WTC11 (cell line): ENCODE measurements around the gene LCE6A. TPM values are rescaled to one million over a fixed set of nuclear protein-coding genes. Genes with fewer than 3 reads are reported as not detected.

Source experiments
- ATF3 ChIP-seq: sonication (generic); formaldehyde crosslinking; conservative IDR thresholded peaks from 2 replicates; pipeline ENCODE4 v1.8.1; 2022; ENCODE audit warnings: mild to moderate bottlenecking, missing genetic modification reagents
- ETV6 ChIP-seq: sonication (generic); formaldehyde crosslinking; IDR thresholded peaks from 2 replicates; pipeline ENCODE4 v1.8.1; 2022; ENCODE audit warnings: mild to moderate bottlenecking, missing genetic modification reagents
- GRHL2 ChIP-seq: fragments of 250-450 bp; sonication (Bioruptor Pico); IDR thresholded peaks from 2 replicates; pipeline ENCODE4 v1.8.0; 2022; ENCODE audit warnings: mild to moderate bottlenecking, moderate library complexity; ENCODE audit not compliant: insufficient replicate concordance, severe bottlenecking
- IRF2 ChIP-seq: sonication (generic); formaldehyde crosslinking; IDR thresholded peaks from 2 replicates; pipeline ENCODE4 v1.8.0; 2022; ENCODE audit warnings: low read depth, missing genetic modification reagents, borderline replicate concordance
- MYBL2 ChIP-seq: sonication (generic); formaldehyde crosslinking; IDR thresholded peaks from 2 replicates; pipeline ENCODE4 v1.8.1; 2023; ENCODE audit warnings: mild to moderate bottlenecking, moderate library complexity, missing genetic modification reagents
- NFE2L1 ChIP-seq: sonication (generic); formaldehyde crosslinking; IDR thresholded peaks from 2 replicates; pipeline ENCODE4 v1.8.1; 2023; ENCODE audit warnings: missing genetic modification reagents
- RORB ChIP-seq: fragments of 250-450 bp; sonication (Bioruptor Pico); IDR thresholded peaks from 2 replicates; pipeline ENCODE4 v1.9.0; 2021; ENCODE audit warnings: mild to moderate bottlenecking
- SP1 ChIP-seq: sonication (generic); formaldehyde crosslinking; conservative IDR thresholded peaks from 2 replicates; pipeline ENCODE4 v1.8.1; 2022; ENCODE audit warnings: missing genetic modification reagents
- total RNA-seq: library from RNA; stranded (reverse); gene quantifications from 3 replicates; pipeline ENCODE4 v1.2.3, GENCODE V29; 2021
- TF ChIP-seq, protein P1 (sequence below): sonication (generic); formaldehyde crosslinking; IDR thresholded peaks from 2 replicates; pipeline ENCODE4 v1.8.0; 2023; ENCODE audit warnings: mild to moderate bottlenecking, missing genetic modification reagents
- TF ChIP-seq, protein P2 (sequence below): fragments of 250-450 bp; sonication (Bioruptor Pico); IDR thresholded peaks from 2 replicates; pipeline ENCODE4 v1.9.0; 2021; ENCODE audit warnings: mild to moderate bottlenecking, borderline replicate concordance
- TF ChIP-seq, protein P3 (sequence below): sonication (generic); formaldehyde crosslinking; IDR thresholded peaks from 2 replicates; pipeline ENCODE4 v1.8.0; 2022; ENCODE audit warnings: missing genetic modification reagents
- TF ChIP-seq, protein P4 (sequence below): sonication (generic); formaldehyde crosslinking; IDR thresholded peaks from 2 replicates; pipeline ENCODE4 v1.8.1; 2023; ENCODE audit warnings: mild to moderate bottlenecking, missing genetic modification reagents
- TF ChIP-seq, protein P5 (sequence below): fragments of 250-450 bp; sonication (Bioruptor Pico); IDR thresholded peaks from 2 replicates; pipeline ENCODE4 v1.9.0; 2021; ENCODE audit warnings: mild to moderate bottlenecking
- TF ChIP-seq, protein P6 (sequence below): sonication (generic); formaldehyde crosslinking; IDR thresholded peaks from 2 replicates; pipeline ENCODE4 v1.8.0; 2022; ENCODE audit warnings: mild to moderate bottlenecking, missing genetic modification reagents

Gene LCE6A
- total RNA-seq, 1 experiment from 2014 or later = not detected

- TF ChIP-seq, protein P1, sequence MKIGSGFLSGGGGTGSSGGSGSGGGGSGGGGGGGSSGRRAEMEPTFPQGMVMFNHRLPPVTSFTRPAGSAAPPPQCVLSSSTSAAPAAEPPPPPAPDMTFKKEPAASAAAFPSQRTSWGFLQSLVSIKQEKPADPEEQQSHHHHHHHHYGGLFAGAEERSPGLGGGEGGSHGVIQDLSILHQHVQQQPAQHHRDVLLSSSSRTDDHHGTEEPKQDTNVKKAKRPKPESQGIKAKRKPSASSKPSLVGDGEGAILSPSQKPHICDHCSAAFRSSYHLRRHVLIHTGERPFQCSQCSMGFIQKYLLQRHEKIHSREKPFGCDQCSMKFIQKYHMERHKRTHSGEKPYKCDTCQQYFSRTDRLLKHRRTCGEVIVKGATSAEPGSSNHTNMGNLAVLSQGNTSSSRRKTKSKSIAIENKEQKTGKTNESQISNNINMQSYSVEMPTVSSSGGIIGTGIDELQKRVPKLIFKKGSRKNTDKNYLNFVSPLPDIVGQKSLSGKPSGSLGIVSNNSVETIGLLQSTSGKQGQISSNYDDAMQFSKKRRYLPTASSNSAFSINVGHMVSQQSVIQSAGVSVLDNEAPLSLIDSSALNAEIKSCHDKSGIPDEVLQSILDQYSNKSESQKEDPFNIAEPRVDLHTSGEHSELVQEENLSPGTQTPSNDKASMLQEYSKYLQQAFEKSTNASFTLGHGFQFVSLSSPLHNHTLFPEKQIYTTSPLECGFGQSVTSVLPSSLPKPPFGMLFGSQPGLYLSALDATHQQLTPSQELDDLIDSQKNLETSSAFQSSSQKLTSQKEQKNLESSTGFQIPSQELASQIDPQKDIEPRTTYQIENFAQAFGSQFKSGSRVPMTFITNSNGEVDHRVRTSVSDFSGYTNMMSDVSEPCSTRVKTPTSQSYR = no peak
- TF ChIP-seq IRF2 (CRISPR knock-in tag) = no peak
- TF ChIP-seq ATF3 = no peak
- TF ChIP-seq, protein P2, sequence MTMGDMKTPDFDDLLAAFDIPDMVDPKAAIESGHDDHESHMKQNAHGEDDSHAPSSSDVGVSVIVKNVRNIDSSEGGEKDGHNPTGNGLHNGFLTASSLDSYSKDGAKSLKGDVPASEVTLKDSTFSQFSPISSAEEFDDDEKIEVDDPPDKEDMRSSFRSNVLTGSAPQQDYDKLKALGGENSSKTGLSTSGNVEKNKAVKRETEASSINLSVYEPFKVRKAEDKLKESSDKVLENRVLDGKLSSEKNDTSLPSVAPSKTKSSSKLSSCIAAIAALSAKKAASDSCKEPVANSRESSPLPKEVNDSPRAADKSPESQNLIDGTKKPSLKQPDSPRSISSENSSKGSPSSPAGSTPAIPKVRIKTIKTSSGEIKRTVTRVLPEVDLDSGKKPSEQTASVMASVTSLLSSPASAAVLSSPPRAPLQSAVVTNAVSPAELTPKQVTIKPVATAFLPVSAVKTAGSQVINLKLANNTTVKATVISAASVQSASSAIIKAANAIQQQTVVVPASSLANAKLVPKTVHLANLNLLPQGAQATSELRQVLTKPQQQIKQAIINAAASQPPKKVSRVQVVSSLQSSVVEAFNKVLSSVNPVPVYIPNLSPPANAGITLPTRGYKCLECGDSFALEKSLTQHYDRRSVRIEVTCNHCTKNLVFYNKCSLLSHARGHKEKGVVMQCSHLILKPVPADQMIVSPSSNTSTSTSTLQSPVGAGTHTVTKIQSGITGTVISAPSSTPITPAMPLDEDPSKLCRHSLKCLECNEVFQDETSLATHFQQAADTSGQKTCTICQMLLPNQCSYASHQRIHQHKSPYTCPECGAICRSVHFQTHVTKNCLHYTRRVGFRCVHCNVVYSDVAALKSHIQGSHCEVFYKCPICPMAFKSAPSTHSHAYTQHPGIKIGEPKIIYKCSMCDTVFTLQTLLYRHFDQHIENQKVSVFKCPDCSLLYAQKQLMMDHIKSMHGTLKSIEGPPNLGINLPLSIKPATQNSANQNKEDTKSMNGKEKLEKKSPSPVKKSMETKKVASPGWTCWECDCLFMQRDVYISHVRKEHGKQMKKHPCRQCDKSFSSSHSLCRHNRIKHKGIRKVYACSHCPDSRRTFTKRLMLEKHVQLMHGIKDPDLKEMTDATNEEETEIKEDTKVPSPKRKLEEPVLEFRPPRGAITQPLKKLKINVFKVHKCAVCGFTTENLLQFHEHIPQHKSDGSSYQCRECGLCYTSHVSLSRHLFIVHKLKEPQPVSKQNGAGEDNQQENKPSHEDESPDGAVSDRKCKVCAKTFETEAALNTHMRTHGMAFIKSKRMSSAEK (CRISPR knock-in tag) = no peak
- TF ChIP-seq RORB (CRISPR knock-in tag) = no peak
- 0 out of 2 replicates have a peak, but pooled peaks have one; percentile 22 for TF ChIP-seq SP1 (CRISPR knock-in tag)
- TF ChIP-seq MYBL2 = no peak
- TF ChIP-seq GRHL2 (CRISPR knock-in tag) = no peak
- TF ChIP-seq, protein P3, sequence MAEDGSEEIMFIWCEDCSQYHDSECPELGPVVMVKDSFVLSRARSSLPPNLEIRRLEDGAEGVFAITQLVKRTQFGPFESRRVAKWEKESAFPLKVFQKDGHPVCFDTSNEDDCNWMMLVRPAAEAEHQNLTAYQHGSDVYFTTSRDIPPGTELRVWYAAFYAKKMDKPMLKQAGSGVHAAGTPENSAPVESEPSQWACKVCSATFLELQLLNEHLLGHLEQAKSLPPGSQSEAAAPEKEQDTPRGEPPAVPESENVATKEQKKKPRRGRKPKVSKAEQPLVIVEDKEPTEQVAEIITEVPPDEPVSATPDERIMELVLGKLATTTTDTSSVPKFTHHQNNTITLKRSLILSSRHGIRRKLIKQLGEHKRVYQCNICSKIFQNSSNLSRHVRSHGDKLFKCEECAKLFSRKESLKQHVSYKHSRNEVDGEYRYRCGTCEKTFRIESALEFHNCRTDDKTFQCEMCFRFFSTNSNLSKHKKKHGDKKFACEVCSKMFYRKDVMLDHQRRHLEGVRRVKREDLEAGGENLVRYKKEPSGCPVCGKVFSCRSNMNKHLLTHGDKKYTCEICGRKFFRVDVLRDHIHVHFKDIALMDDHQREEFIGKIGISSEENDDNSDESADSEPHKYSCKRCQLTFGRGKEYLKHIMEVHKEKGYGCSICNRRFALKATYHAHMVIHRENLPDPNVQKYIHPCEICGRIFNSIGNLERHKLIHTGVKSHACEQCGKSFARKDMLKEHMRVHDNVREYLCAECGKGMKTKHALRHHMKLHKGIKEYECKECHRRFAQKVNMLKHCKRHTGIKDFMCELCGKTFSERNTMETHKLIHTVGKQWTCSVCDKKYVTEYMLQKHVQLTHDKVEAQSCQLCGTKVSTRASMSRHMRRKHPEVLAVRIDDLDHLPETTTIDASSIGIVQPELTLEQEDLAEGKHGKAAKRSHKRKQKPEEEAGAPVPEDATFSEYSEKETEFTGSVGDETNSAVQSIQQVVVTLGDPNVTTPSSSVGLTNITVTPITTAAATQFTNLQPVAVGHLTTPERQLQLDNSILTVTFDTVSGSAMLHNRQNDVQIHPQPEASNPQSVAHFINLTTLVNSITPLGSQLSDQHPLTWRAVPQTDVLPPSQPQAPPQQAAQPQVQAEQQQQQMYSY = no peak
- TF ChIP-seq, protein P4, sequence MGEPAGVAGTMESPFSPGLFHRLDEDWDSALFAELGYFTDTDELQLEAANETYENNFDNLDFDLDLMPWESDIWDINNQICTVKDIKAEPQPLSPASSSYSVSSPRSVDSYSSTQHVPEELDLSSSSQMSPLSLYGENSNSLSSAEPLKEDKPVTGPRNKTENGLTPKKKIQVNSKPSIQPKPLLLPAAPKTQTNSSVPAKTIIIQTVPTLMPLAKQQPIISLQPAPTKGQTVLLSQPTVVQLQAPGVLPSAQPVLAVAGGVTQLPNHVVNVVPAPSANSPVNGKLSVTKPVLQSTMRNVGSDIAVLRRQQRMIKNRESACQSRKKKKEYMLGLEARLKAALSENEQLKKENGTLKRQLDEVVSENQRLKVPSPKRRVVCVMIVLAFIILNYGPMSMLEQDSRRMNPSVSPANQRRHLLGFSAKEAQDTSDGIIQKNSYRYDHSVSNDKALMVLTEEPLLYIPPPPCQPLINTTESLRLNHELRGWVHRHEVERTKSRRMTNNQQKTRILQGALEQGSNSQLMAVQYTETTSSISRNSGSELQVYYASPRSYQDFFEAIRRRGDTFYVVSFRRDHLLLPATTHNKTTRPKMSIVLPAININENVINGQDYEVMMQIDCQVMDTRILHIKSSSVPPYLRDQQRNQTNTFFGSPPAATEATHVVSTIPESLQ (CRISPR knock-in tag) = no peak
- TF ChIP-seq NFE2L1 (CRISPR knock-in tag) = 0 out of 2 replicates have a peak, but pooled peaks have one; percentile 27
- TF ChIP-seq ETV6 (CRISPR knock-in tag) = no peak
- TF ChIP-seq, protein P5, sequence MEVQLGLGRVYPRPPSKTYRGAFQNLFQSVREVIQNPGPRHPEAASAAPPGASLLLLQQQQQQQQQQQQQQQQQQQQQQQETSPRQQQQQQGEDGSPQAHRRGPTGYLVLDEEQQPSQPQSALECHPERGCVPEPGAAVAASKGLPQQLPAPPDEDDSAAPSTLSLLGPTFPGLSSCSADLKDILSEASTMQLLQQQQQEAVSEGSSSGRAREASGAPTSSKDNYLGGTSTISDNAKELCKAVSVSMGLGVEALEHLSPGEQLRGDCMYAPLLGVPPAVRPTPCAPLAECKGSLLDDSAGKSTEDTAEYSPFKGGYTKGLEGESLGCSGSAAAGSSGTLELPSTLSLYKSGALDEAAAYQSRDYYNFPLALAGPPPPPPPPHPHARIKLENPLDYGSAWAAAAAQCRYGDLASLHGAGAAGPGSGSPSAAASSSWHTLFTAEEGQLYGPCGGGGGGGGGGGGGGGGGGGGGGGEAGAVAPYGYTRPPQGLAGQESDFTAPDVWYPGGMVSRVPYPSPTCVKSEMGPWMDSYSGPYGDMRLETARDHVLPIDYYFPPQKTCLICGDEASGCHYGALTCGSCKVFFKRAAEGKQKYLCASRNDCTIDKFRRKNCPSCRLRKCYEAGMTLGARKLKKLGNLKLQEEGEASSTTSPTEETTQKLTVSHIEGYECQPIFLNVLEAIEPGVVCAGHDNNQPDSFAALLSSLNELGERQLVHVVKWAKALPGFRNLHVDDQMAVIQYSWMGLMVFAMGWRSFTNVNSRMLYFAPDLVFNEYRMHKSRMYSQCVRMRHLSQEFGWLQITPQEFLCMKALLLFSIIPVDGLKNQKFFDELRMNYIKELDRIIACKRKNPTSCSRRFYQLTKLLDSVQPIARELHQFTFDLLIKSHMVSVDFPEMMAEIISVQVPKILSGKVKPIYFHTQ (CRISPR knock-in tag) = no peak
- TF ChIP-seq, protein P6, sequence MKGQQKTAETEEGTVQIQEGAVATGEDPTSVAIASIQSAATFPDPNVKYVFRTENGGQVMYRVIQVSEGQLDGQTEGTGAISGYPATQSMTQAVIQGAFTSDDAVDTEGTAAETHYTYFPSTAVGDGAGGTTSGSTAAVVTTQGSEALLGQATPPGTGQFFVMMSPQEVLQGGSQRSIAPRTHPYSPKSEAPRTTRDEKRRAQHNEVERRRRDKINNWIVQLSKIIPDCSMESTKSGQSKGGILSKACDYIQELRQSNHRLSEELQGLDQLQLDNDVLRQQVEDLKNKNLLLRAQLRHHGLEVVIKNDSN (CRISPR knock-in tag) = no peak
Measured at GRCh38 chr1:152870831-152871730, 28.4 kb downstream of the LCE6A start (continued).
